Right lobe of liver (tissue), 4 donors: ENCODE data around the gene CLDN15.

ENCODE experiments used
- POLR2A ChIP-seq: fragments of 450-650 bp; IDR thresholded peaks from one replicate; pipeline ENCODE4 v1.6.1; 2017; ENCODE audit warnings: antibody characterized with exemption, mild to moderate bottlenecking
- TF ChIP-seq, protein P1 (sequence below), 4 donors: fragments of 200-600 bp in 3 of 4; fragments of 450-650 bp in 1 of 4; IDR thresholded peaks; one replicate each; pipeline versions ENCODE4 v1.5.1 to v1.8.0; 2016 to 2022; ENCODE audit warnings: antibody characterized with exemption in 4 of 4, mild to moderate bottlenecking in 2 of 4
- donor health status: DM: no; HTN: no; CAD: no.
- donor health status: DM: no; HTN: no; CAD: no.
- donor health status: DM: no; HTN: yes; CAD: no.

DNA sequence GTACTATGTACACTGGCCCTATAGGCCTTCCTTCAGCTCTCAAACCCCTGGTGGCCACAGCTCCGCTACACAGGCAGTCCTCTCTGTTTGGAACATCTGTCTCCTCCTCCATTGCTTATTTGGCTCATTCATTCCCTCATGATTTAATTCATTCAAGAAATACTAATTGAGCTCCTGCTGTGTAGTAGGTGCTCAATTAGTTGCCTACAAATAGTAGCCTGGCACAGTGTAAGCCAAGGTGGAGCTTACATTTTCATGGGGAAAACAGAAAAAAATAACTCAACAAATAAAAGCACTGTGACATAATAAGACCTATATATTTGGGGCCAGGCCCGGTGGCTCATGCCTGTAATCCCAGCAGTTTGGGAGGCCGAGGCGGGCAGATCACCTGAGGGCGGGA lies 10.7 kb upstream of the CLDN15 start:
- TF ChIP-seq, protein P1, sequence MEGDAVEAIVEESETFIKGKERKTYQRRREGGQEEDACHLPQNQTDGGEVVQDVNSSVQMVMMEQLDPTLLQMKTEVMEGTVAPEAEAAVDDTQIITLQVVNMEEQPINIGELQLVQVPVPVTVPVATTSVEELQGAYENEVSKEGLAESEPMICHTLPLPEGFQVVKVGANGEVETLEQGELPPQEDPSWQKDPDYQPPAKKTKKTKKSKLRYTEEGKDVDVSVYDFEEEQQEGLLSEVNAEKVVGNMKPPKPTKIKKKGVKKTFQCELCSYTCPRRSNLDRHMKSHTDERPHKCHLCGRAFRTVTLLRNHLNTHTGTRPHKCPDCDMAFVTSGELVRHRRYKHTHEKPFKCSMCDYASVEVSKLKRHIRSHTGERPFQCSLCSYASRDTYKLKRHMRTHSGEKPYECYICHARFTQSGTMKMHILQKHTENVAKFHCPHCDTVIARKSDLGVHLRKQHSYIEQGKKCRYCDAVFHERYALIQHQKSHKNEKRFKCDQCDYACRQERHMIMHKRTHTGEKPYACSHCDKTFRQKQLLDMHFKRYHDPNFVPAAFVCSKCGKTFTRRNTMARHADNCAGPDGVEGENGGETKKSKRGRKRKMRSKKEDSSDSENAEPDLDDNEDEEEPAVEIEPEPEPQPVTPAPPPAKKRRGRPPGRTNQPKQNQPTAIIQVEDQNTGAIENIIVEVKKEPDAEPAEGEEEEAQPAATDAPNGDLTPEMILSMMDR (IDR thresholded peaks at IDR 0.05) = no peak
- no peak for TF ChIP-seq POLR2A
